ENCODE results near the gene ABR. TPM values are rescaled to one million over a fixed set of nuclear protein-coding genes. Genes with fewer than 3 reads are reported as not detected.

The ABR gene
- total and polyA plus RNA-seq, 2 of the 8 experiments (the other 6 are each of a cell fraction or from before 2014, with no cell fraction given) = 44.8 to 47.2 TPM

GRCh38 chr17:1036845-1037237, 142.9 kb downstream of the ABR start:
- Histone ChIP-seq H3K79me1 (ENCODE audit: low read depth, low read length) (no peaks in the 10 kb centered on the region), H2BK20ac (ENCODE audit: low read length) (no peak overlapping the region), H2AFZ (ENCODE audit: low read length) (no peak overlapping the region), H3K27me3 (replicated peaks in 1 of 4; ENCODE audit: control insufficient read depth in 3 of 4, extremely low read depth in 1 of 4, insufficient read depth in 3 of 4, low read length in 3 of 4) (peaks cover 0 to 12% (median 5%) of the 10 kb centered on the region in 4 experiments; a peak in 5 of 7 replicates), H3K9ac (replicated peaks in 1 of 4; ENCODE audit: extremely low read depth in 1 of 4, low read depth in 3 of 4, low read length in 3 of 4) (no peak overlapping the region), H3K23ac (ENCODE audit: insufficient read length) (no peak overlapping the region), H3K4ac (replicated peaks; ENCODE audit: insufficient read length, low read depth, low read length) (no peak overlapping the region), H2BK120ac (replicated peaks; ENCODE audit: low read depth, low read length) (no peak overlapping the region), H3K4me2 (ENCODE audit: insufficient read depth in 1 of 2, low read depth in 2 of 2, low read length in 2 of 2) (no peak overlapping the region), H2BK12ac (ENCODE audit: low read depth, low read length) (no peak overlapping the region), H3K36me3 (ENCODE audit: control insufficient read depth in 2 of 4, insufficient read depth in 4 of 4, low read length in 3 of 4) (no peaks in the 10 kb centered on the region; a peak in 1 of 8 replicates), H2AK5ac (ENCODE audit: low read depth, low read length) (no peak overlapping the region), H3K9me3 (ENCODE audit: insufficient read depth in 2 of 2, low read depth in 1 of 2, low read length in 1 of 2) (no peaks in the 10 kb centered on the region), H4K91ac (replicated peaks; ENCODE audit: insufficient read length, low read length) (no peak overlapping the region), H3K27ac (ENCODE audit: low read depth, low read length) (no peak overlapping the region), H2BK5ac (ENCODE audit: low read depth, low read length) (no peak overlapping the region), H3K4me1 (replicated peaks in 1 of 4; ENCODE audit: control insufficient read depth in 3 of 4, insufficient read depth in 4 of 4, low read length in 3 of 4) (peaks cover 0 to 16% (median 8%) of the 10 kb centered on the region in 4 experiments; a peak in 6 of 7 replicates), H4K8ac (ENCODE audit: extremely low read depth, insufficient read depth, low read length) (no peak overlapping the region), H3K14ac (ENCODE audit: insufficient read length) (no peak overlapping the region), H4K20me1 (replicated peaks in 1 of 2; ENCODE audit: control insufficient read depth in 1 of 2, insufficient read depth in 2 of 2, low read length in 2 of 2) (peaks cover 6 to 9% of the 10 kb centered on the region in 2 experiments), H3K18ac (ENCODE audit: extremely low read depth, low read length) (no peak overlapping the region), H3K23me2 (ENCODE audit: low read depth, low read length) (peaks cover 2% of the 10 kb centered on the region; the same call in 1 of the 2 replicates), H3K79me2 (ENCODE audit: control insufficient read depth in 1 of 2, insufficient read depth in 2 of 2, low read length in 2 of 2) (no peaks in the 10 kb centered on the region), H4K5ac (ENCODE audit: insufficient read length, low read depth, low read length) (no peak overlapping the region), H3K56ac (replicated peaks; ENCODE audit: insufficient read length, low read depth, low read length) (no peak overlapping the region), H3K4me3 (ENCODE audit: extremely low read depth in 1 of 4, insufficient read depth in 2 of 4, low read depth in 3 of 4, low read length in 4 of 4) (no peak overlapping the region), H2BK15ac (ENCODE audit: low read length) (no peak overlapping the region)
- no peak for DNase-seq (ENCODE audit: low read depth in 1 of 2, low spot score in 2 of 2)
- ChIA-PET CTCF (ENCODE audit: partially characterized antibody) (interaction anchor here (1.5 to 6.3 kb wide), 2 partner anchors 18 to 38 kb away, joined by 5 to 41 read pairs; no protein-coding TSS in a partner anchor), POLR2A (ENCODE audit: partially characterized antibody) (interaction anchor here (1.2 kb wide), 1 partner anchor 19 kb away, joined by 3 read pairs; no protein-coding TSS in a partner anchor)
- WGBS, 2 experiments (ENCODE audit: extremely low coverage in 1 of 2, insufficient coverage in 1 of 2, insufficient read length in 1 of 2, insufficient replicate concordance in 2 of 2, low coverage in 1 of 2, low lambda C conversion rate in 2 of 2, missing lambda C conversion rate in 1 of 2) = 87% methylated on average over 2 of the region's 2 CpGs; no CpG with 5 or more reads in 1 of the 2 experiments
- no peak for FAIRE-seq
- TF ChIP-seq JUN (IDR thresholded peaks at IDR 0.05; ENCODE audit: low read depth, low read length) (no peak), CHD2 (IDR thresholded peaks at IDR 0.05; ENCODE audit: low read length) (no peak), HDAC6 (IDR thresholded peaks at IDR 0.05; ENCODE audit: low read depth, low read length) (no peak), ASH2L (IDR thresholded peaks at IDR 0.05; ENCODE audit: low read length) (no peak), RBBP5 (IDR thresholded peaks at IDR 0.05; ENCODE audit: borderline replicate concordance, low read depth, low read length) (no peak), CREB1 (IDR thresholded peaks at IDR 0.05) (no peak), SIN3A (conservative IDR thresholded peaks at IDR 0.05 in 1 of 2, IDR thresholded peaks at IDR 0.05 in 1 of 2; ENCODE audit: low read depth in 1 of 2, low read length in 2 of 2) (no peak), BACH1 (IDR thresholded peaks at IDR 0.05; ENCODE audit: low read length) (no peak), E2F6 (IDR thresholded peaks at IDR 0.05) (no peak), SIRT6 (IDR thresholded peaks at IDR 0.05; ENCODE audit: low read length) (no peak), KDM1A (IDR thresholded peaks at IDR 0.05; ENCODE audit: borderline replicate concordance, low read length) (no peak), KDM4A (IDR thresholded peaks at IDR 0.05; ENCODE audit: low read depth, low read length, severe bottlenecking) (no peak), SUZ12 (IDR thresholded peaks at IDR 0.05; ENCODE audit: low read length) (no peak)
